ENCODE measurements around the gene BRICD5. TPM values are rescaled to one million over a fixed set of nuclear protein-coding genes. Genes with fewer than 3 reads are reported as not detected.

The BRICD5 gene
- total and polyA plus RNA-seq, 2 of the 4 experiments (the other 2 are of a cell fraction): 0.18 to 0.94 TPM

DNA sequence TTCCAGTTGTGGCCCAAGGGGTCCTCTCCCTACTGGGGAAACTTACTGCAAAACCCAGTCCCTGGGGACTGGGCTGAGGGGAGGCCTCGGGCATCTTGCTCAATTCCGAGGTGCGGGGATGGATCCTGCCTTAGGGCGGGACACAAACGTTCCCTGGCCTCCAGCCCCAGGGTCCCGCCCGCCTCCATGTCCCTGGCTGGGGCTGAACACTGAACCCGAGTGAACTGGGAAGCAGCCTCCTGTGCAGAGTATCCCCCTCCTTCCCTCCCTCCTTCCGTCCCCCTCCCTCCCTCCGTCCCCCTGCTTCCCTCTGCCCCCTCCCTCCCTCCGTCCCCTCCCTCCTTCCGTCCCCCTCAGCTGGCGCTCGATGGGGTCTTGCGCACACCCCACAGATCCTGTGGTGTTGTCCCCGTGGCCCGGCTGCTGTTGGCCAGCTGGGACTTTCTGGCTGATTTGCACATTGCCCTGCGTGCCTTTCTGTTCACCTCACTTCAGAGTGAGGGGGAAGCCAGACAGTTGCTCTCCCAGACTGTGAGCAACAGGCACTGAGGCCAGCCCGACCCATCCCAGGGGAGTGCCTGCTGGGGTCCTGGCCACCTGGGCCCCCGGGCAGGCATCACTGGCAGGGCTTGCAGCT lies 49.6 kb downstream of the BRICD5 start:
- H4K8ac ChIP-seq (ENCODE audit: low read depth in 2 of 2, low read length in 2 of 2): 0 out of 4 replicates have a peak overlapping the region, but pooled peaks have one; percentile 27 to 47
- no peak overlapping the region for H3K14ac ChIP-seq (replicated peaks; ENCODE audit: low read depth, low read length)
- peak overlapping the region; percentile 93 for H2AK9ac ChIP-seq (replicated peaks; ENCODE audit: low read depth, low read length, poor library complexity)
- POLR2A ChIA-PET (ENCODE audit: unreplicated experiment): no interaction called here
- H3K4ac ChIP-seq (ENCODE audit: low read depth, low read length): peak overlapping the region; percentile 48
- H3K27me3 ChIP-seq (ENCODE audit: control insufficient read depth, insufficient read depth, low read length): no peaks in the 10 kb centered on the region
- H3K9ac ChIP-seq (ENCODE audit: low read depth, low read length): peak overlapping the region; percentile 24; the same call in 1 of the 2 replicates
- no peak overlapping the region for H3K23ac ChIP-seq (ENCODE audit: low read depth, low read length)
- H3K27ac ChIP-seq (ENCODE audit: insufficient read depth, low read length): peak overlapping the region; percentile 34
- H3K4me3 ChIP-seq (ENCODE audit: insufficient read depth, low read depth, low read length): no peak overlapping the region
- H3K18ac ChIP-seq (ENCODE audit: low read depth, low read length): no peak overlapping the region
- dilution Hi-C loops (cut with HindIII; ENCODE audit: low sequenced_read_pairs, unreplicated experiment) (no loop called here), in situ Hi-C loops (cut with MboI; ENCODE audit: low sequenced_read_pairs) (no loop called here), intact Hi-C loops (cut with micrococcal nuclease) (no loop called here)
- peak overlapping the region; percentile 4; the same call in 1 of the 2 replicates for H3K4me2 ChIP-seq (ENCODE audit: low read depth, low read length)
- H2BK5ac ChIP-seq (ENCODE audit: low read depth, low read length, poor library complexity, severe bottlenecking): peak overlapping the region; percentile 43
- peaks cover 81% of the 10 kb centered on the region for H4K20me1 ChIP-seq (ENCODE audit: insufficient read depth, low read length)
- TF ChIP-seq, protein P1, sequence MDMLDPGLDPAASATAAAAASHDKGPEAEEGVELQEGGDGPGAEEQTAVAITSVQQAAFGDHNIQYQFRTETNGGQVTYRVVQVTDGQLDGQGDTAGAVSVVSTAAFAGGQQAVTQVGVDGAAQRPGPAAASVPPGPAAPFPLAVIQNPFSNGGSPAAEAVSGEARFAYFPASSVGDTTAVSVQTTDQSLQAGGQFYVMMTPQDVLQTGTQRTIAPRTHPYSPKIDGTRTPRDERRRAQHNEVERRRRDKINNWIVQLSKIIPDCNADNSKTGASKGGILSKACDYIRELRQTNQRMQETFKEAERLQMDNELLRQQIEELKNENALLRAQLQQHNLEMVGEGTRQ (IDR thresholded peaks at IDR 0.05; ENCODE audit: low read depth, low read length): 0 out of 2 replicates have a peak, but pooled peaks have one; percentile 7
- TF ChIP-seq SMC3 (IDR thresholded peaks at IDR 0.05; ENCODE audit: low read depth, low read length) (no peak), CEBPB (IDR thresholded peaks at IDR 0.05; ENCODE audit: low read depth, low read length) (peak; percentile 51; the same call in 1 of the 2 replicates)
- peaks cover 0 to 72% of the 10 kb centered on the region in 2 experiments; a peak in 3 of 4 replicates for H3K79me1 ChIP-seq (ENCODE audit: low read depth in 1 of 2, low read length in 2 of 2)
- ATAC-seq (ENCODE audit: low read depth): peak; percentile 25
- H2AFZ ChIP-seq (replicated peaks; ENCODE audit: low read length, poor library complexity): no peak overlapping the region
- WGBS, 2 experiments (ENCODE audit: extremely low coverage in 2 of 2, insufficient read length in 1 of 2): 41% methylated on average over 8 of the region's 20 CpGs; no CpG with 5 or more reads in 1 of the 2 experiments
- H3K56ac ChIP-seq (ENCODE audit: extremely low read depth, insufficient read depth, low read length): no peak overlapping the region
- no peaks in the 10 kb centered on the region for H3K9me3 ChIP-seq (ENCODE audit: control insufficient read depth, insufficient read depth, low read length)
- peaks cover 8% of the 10 kb centered on the region for H3K36me3 ChIP-seq (ENCODE audit: control insufficient read depth, insufficient read depth, low read length)
- peak overlapping the region; percentile 37 for H4K91ac ChIP-seq (ENCODE audit: insufficient read depth, low read depth, low read length)
- H4K5ac ChIP-seq (ENCODE audit: low read depth, low read length): no peak overlapping the region
- CTCF ChIA-PET: no interaction called here
- no peak overlapping the region for H2BK120ac ChIP-seq (ENCODE audit: low read depth, low read length)
- no peak overlapping the region for H2BK20ac ChIP-seq (ENCODE audit: low read depth, low read length)
- 0 out of 2 replicates have a peak, but pooled peaks cover 8% of the 10 kb centered on the region for H3K9me1 ChIP-seq (ENCODE audit: insufficient read depth, low read length)
- no peak overlapping the region for H2BK15ac ChIP-seq (ENCODE audit: low read depth, low read length)
- H2AK5ac ChIP-seq (ENCODE audit: low read depth, low read length): no peak overlapping the region
- BruUV-seq (replicated peaks): no TSS peak
- peaks cover 37% of the 10 kb centered on the region for H3K4me1 ChIP-seq (ENCODE audit: control insufficient read depth, insufficient read depth, low read length)
- DNase-seq: peak; percentile 69

Other genes starting within 250 kb of the BRICD5 start
- 2,703 and 2,852 TPM in 2 replicates for gene RPS2, start 246.0 kb downstream of the BRICD5 start, total RNA-seq (2012; rRNA removed)
- gene RPS2, start 246.0 kb downstream of the BRICD5 start, polyA plus RNA-seq (2012; rRNA removed): 6,941 and 7,712 TPM in 2 replicates
- not detected in 2 replicates for gene RNF151, start 244.0 kb downstream of the BRICD5 start, total RNA-seq (2012; rRNA removed)
- gene RNF151, start 244.0 kb downstream of the BRICD5 start, polyA plus RNA-seq (2012; rRNA removed): not detected in 2 replicates
- 38.5 and 40.3 TPM in 2 replicates for gene TBL3, start 238.8 kb downstream of the BRICD5 start, total RNA-seq (2012; rRNA removed)
- 60.8 and 61.5 TPM in 2 replicates for gene TBL3, start 238.8 kb downstream of the BRICD5 start, polyA plus RNA-seq (2012; rRNA removed)
- gene NOXO1, start 229.4 kb downstream of the BRICD5 start, total RNA-seq (2012; rRNA removed): not detected in 2 replicates
- gene NOXO1, start 229.4 kb downstream of the BRICD5 start, polyA plus RNA-seq (2012; rRNA removed): 0.32 and 0.56 TPM in 2 replicates
- 6.8 and 8.6 TPM in 2 replicates for gene GFER, start 226.7 kb downstream of the BRICD5 start, total RNA-seq (2012; rRNA removed)
- 19.8 and 28.0 TPM in 2 replicates for gene GFER, start 226.7 kb downstream of the BRICD5 start, polyA plus RNA-seq (2012; rRNA removed)
- gene SYNGR3, start 220.9 kb downstream of the BRICD5 start, total RNA-seq (2012; rRNA removed): 1.8 and 1.9 TPM in 2 replicates
- gene SYNGR3, start 220.9 kb downstream of the BRICD5 start, polyA plus RNA-seq (2012; rRNA removed): 5.8 and 6.6 TPM in 2 replicates
- gene ZNF598, start 201.0 kb downstream of the BRICD5 start, total RNA-seq (2012; rRNA removed): 3.4 and 4.4 TPM in 2 replicates
- 36.4 and 40.6 TPM in 2 replicates for gene ZNF598, start 201.0 kb downstream of the BRICD5 start, polyA plus RNA-seq (2012; rRNA removed)
- gene NPW, start 191.1 kb downstream of the BRICD5 start, total RNA-seq (2012; rRNA removed): 0.18 TPM in 1 of 2 replicates, not detected in the other
- gene NPW, start 191.1 kb downstream of the BRICD5 start, polyA plus RNA-seq (2012; rRNA removed): 2.0 and 3.7 TPM in 2 replicates
- gene NHERF2, start 184.0 kb downstream of the BRICD5 start, total RNA-seq (2012; rRNA removed): 18.6 and 20.8 TPM in 2 replicates
- gene NHERF2, start 184.0 kb downstream of the BRICD5 start, polyA plus RNA-seq (2012; rRNA removed): 77.8 and 96.6 TPM in 2 replicates
- gene NTHL1, start 163.0 kb downstream of the BRICD5 start, total RNA-seq (2012; rRNA removed): 22.8 and 28.1 TPM in 2 replicates
- gene NTHL1, start 163.0 kb downstream of the BRICD5 start, polyA plus RNA-seq (2012; rRNA removed): 28.0 and 33.3 TPM in 2 replicates
- gene TSC2, start 162.9 kb downstream of the BRICD5 start, total RNA-seq (2012; rRNA removed): 22.8 and 31.4 TPM in 2 replicates
- gene TSC2, start 162.9 kb downstream of the BRICD5 start, polyA plus RNA-seq (2012; rRNA removed): 88.6 and 95.9 TPM in 2 replicates
- 7.9 and 15.6 TPM in 2 replicates for gene PKD1, start 75.0 kb downstream of the BRICD5 start, total RNA-seq (2012; rRNA removed)
- 97.3 and 118 TPM in 2 replicates for gene PKD1, start 75.0 kb downstream of the BRICD5 start, polyA plus RNA-seq (2012; rRNA removed)
- 1.1 TPM in 2 replicates for gene RAB26, start 62.2 kb downstream of the BRICD5 start, total RNA-seq (2012; rRNA removed)
- gene RAB26, start 62.2 kb downstream of the BRICD5 start, polyA plus RNA-seq (2012; rRNA removed): 4.5 and 4.8 TPM in 2 replicates
- 26.4 and 29.6 TPM in 2 replicates for gene TRAF7, start 55.1 kb downstream of the BRICD5 start, total RNA-seq (2012; rRNA removed)
- gene TRAF7, start 55.1 kb downstream of the BRICD5 start, polyA plus RNA-seq (2012; rRNA removed): 52.6 and 55.1 TPM in 2 replicates
- gene CASKIN1, start 14.3 kb downstream of the BRICD5 start, total RNA-seq (2012; rRNA removed): not detected in 2 replicates
- gene CASKIN1, start 14.3 kb downstream of the BRICD5 start, polyA plus RNA-seq (2012; rRNA removed): 0.05 and 0.06 TPM in 2 replicates
- 34.4 and 50.3 TPM in 2 replicates for gene MLST8, start 5.4 kb downstream of the BRICD5 start, total RNA-seq (2012; rRNA removed)
- gene MLST8, start 5.4 kb downstream of the BRICD5 start, polyA plus RNA-seq (2012; rRNA removed): 93.7 and 94.1 TPM in 2 replicates
- 4.1 and 5.8 TPM in 2 replicates for gene PGP, start 4.0 kb upstream of the BRICD5 start, total RNA-seq (2012; rRNA removed)
- 9.4 and 13.5 TPM in 2 replicates for gene PGP, start 4.0 kb upstream of the BRICD5 start, polyA plus RNA-seq (2012; rRNA removed)
- 13.1 and 25.0 TPM in 2 replicates for gene E4F1, start 12.7 kb upstream of the BRICD5 start, total RNA-seq (2012; rRNA removed)
- 33.0 and 39.6 TPM in 2 replicates for gene E4F1, start 12.7 kb upstream of the BRICD5 start, polyA plus RNA-seq (2012; rRNA removed)
- gene DNASE1L2, start 25.6 kb upstream of the BRICD5 start, total RNA-seq (2012; rRNA removed): 0.18 and 0.28 TPM in 2 replicates
- gene DNASE1L2, start 25.6 kb upstream of the BRICD5 start, polyA plus RNA-seq (2012; rRNA removed): 0.75 and 1.5 TPM in 2 replicates
- gene ECI1, start 40.7 kb upstream of the BRICD5 start, total RNA-seq (2012; rRNA removed): 20.3 TPM in 2 replicates
- gene ECI1, start 40.7 kb upstream of the BRICD5 start, polyA plus RNA-seq (2012; rRNA removed): 30.1 and 42.0 TPM in 2 replicates
- 57.5 and 65.0 TPM in 2 replicates for gene RNPS1, start 57.3 kb upstream of the BRICD5 start, total RNA-seq (2012; rRNA removed)
- gene RNPS1, start 57.3 kb upstream of the BRICD5 start, polyA plus RNA-seq (2012; rRNA removed): 192 and 194 TPM in 2 replicates
- 0.18 TPM in 1 of 2 replicates, not detected in the other for gene ABCA3, start 129.9 kb upstream of the BRICD5 start, total RNA-seq (2012; rRNA removed)
- gene ABCA3, start 129.9 kb upstream of the BRICD5 start, polyA plus RNA-seq (2012; rRNA removed): 0.22 and 0.32 TPM in 2 replicates
- gene CCNF, start 218.6 kb upstream of the BRICD5 start, total RNA-seq (2012; rRNA removed): 19.2 and 20.1 TPM in 2 replicates
- gene CCNF, start 218.6 kb upstream of the BRICD5 start, polyA plus RNA-seq (2012; rRNA removed): 7.8 and 8.2 TPM in 2 replicates
- gene TEDC2, start 249.2 kb upstream of the BRICD5 start, total RNA-seq (2012; rRNA removed): 3.6 TPM in 2 replicates
- 7.3 and 10.8 TPM in 2 replicates for gene TEDC2, start 249.2 kb upstream of the BRICD5 start, polyA plus RNA-seq (2012; rRNA removed)

Measured in IMR-90 (cell line).